Activated gamma-delta T cell treated with anti-CD3 and anti-CD28 coated beads, Interleukin-2, amount 50 U/mL, for 16 hours (primary cell): ENCODE data around the gene AMN.
"Not testable (repeated sequence)": the region's sequence is repeated elsewhere in the genome, so short reads cannot be mapped to it uniquely, and the experiment has no call there.

ENCODE experiments used
- DNase-seq: peaks from one replicate; pipeline ENCODE4 v3.0.0-alpha.2; 2020; ENCODE audit warnings: low read depth

AMN gene

DNA sequence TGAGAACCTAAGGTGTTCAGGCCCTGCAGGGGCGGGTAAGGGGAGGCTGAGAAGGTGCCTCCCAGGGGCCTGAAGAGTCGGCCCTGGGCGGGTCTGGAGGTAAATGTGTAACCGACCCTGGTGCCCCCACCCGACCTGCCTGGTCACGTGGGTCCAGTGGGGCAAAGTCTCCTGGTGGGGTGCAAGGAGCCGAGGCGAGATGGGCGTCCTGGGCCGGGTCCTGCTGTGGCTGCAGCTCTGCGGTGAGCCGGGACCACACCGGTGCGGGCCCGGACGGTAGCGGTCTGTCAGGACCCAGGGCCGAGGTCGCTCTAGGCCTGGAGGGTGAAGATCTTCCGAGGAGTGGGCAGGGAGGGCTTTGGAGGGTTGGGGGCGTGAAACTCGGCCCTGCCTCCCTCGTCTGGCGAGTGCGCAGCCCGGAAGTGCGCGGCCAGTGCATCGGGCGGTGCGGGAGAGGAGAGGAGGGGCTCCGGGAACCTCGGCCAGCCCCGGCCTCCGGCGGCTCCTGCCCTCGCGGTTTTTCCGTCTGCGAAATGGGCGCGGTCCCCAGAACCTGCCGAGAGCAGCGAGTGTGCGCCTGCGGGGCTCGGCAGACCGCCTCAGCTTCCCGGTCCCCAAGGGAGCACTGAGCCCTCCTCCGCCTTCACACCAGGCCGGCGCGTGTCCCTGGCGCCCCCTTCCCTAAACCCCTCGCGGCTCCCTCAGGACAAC lies at the start of gene AMN:
TSS of gene AMN (plus strand) at position 174 of the 711 bp plus-strand sequence. CDS start at position 200, 26 bp downstream.
- no peak for DNase-seq

GRCh38 chr14:102873131-102873530 lies 49.3 kb upstream of the AMN start:
- DNase-seq, result no peak

- no peak for DNase-seq
Measured at GRCh38 chr14:102873546-102874061, 48.9 kb upstream of the AMN start.

GRCh38 chr14:102875652-102876051 lies 46.8 kb upstream of the AMN start:
- no peak for DNase-seq

- DNase-seq, result not testable (repeated sequence)
Measured at GRCh38 chr14:102877511-102877910, 45.0 kb upstream of the AMN start.

DNA sequence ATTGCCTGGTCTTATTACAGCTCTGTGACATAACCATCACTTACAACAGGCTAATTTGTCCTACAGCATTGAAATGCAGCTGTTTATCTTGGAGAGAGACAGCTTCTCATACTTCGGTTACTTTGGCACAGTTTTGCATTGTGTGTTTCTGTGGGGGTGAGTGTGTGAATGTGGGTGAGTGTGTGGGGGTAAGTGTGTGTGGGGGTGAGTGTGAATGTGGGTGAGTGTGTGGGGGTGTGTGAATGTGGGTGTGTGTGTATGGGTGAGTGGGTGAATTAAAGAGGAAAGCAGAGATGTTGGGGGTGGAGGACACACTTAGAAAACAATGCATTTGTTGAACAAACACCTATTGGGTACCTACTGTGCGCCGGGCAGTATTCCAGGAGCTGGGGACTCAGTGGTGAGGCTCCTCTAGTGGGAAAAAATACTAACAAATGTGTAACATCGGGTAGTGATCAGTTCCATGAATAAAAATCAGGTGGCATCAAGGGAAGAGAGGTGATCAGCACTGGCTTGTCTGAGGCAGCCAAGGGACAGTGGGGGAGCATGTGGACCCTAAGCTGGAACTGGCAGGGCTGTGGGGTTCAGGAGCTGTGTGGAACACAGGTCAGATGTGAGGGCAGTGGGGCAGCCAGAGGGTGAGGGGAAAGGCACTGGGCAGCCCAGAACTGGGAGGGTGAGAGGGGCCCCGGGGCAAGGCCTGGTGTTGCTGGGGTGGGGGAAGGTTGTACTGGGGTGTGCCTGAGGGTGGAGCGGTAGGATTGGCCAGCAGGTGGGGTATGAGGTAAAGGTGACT lies 44.1 kb upstream of the AMN start:
- DNase-seq, result no peak

GRCh38 chr14:102878970-102879460 lies 43.4 kb upstream of the AMN start:
- no peak for DNase-seq

GRCh38 chr14:102882226-102882906 lies 40.1 kb upstream of the AMN start:
- DNase-seq, result no peak

DNA sequence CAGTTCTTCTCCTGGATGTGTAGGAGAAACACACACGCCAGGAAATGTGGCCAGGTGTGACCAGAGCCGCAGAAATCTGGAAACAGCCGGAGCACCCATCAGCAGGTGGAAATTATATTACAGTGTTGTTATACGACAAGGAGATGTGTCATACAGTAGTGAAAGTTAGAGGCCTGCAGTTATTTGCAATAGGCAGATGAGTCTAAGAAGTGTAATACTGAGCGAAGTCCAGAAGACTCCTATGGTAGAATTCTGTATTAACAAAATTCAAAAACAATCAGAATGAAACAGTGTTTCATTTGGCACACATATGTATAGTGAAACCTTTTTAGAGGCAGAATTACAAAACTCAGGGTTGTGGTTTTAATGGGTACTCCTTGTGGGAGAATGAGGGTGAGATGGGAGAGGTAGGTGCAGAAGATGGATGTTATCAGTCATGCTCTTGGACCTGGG lies 39.3 kb upstream of the AMN start:
- DNase-seq, result no peak

DNA sequence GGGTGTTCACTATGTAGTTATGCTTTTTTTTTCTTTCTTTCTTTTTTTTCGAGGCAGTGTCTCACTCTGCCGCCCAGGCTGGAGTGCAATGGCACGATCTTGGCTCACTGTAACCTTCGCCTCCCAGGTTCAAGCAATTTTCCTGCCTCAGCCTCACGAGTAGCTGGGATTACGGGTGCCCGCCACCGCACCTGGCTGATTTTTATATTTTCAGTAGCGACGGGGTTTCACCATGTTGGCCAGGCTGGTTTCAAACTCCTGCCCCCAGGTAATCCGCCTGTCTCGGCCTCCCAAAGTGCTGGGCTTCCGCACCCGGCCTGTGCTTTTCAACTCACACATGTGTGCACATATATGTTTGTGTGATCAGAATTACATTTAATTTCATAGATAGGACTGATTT lies 38.9 kb upstream of the AMN start:
- DNase-seq, result no peak

- DNase-seq, result no peak
Measured at GRCh38 chr14:102885737-102886447, 36.6 kb upstream of the AMN start.

DNA sequence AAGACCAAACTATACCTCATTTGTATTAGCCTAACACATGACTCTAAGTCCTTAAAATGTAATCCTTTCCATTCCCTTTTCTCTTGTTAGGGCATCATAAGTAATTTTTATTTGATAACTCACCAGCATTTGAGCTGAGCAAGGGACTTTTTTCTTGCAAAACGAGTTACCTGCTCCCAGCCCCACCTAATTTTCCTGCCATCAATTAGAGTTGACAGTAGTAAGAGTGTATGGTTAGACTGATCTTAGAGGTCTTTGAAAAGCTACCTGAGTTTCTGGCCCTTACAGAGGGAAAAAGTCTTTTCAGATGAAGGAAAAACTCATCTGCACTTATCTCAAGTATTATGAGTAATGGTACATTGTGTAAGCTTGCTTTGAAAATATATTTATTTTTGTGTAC lies 33.7 kb upstream of the AMN start:
- no peak for DNase-seq

GRCh38 chr14:102889615-102890014 lies 32.8 kb upstream of the AMN start:
- no peak for DNase-seq

DNA sequence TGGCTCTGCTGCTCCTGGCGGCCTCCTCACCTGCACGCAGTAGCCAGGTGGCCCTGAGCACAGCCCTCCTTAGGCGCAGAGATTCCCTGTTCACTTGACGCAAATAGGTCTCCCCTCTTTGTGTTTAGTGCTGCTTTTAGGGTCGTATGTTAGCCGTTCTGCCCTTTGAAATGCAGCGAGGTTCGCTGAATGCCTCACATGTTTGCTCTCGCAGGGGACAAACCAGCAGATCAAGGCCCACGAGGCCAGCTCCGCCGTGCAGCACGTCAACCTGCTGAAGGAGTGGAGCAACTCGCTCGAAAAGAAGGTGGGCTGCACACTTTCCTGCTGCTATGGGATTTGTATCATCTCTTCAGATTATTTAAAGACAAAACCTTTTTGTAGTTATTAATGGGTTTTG lies 31.4 kb upstream of the AMN start:
- no peak for DNase-seq

GRCh38 chr14:102891556-102891955 lies 30.9 kb upstream of the AMN start:
- no peak for DNase-seq

DNA sequence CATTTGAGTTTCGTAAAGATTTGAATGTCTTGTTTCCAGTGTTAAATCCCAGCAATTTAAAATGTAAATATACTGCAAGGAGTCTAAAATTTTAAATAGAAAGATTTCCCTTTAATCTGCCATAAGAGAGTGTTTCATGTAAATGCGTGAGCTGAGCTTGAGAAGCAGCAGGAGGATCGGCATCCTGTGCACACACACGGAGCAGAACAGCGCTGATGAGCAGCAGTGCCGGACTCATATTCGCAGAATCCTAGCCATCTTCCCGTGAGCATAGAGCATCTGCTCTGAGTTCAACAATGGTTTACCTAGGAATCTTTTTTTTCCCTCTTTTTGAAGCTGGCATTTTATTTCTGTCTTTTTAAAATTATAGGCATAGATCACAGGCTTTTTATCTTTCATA lies 29.8 kb upstream of the AMN start:
- DNase-seq, result no peak

DNA sequence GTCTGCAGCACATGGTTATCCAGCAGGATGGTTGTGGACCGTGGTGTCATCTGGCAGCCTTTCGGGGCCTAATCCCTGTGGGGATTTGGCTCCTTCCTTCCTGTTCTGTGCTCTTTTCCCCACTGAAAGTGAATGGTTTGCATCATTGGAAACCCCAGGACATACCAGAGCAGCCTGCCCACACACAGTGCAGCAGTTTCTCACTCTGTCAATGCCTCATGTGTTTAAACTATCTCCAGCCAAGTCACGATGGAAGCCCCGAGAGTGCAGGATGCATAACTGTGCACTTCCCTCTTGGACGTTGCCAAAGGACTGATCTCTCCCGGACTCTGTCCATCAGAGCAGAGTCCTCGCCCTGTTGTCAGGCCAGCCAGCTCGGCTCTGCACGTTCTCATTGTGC lies 29.0 kb upstream of the AMN start:
- no peak for DNase-seq

DNA sequence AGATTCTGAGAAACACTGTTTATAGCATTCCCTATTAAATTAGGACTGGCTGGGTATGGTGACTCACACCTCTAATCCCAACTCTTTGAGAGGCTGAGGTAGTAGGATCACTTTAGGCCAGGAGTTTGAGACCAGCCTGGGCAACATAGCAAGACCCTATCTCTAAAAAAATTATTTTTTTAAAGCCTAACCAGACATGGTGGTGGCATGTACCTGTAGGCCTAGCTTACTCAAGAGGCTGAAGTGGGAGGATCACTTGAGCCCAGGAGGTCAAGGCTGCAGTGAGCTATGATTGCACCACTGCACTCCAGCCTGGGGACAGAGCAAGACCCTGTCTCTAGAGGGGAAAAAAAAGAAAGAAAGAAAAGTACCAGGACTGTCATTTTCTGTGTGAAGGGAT lies 25.7 kb upstream of the AMN start:
- DNase-seq, result not testable (repeated sequence)

GRCh38 chr14:102897299-102898027 lies 25.0 kb upstream of the AMN start:
- no peak for DNase-seq

GRCh38 chr14:102898298-102898697 lies 24.2 kb upstream of the AMN start:
- no peak for DNase-seq
